Hindlimb muscle (tissue), 1 donor: Measurements from ENCODE around the gene C15orf61. TPM values are rescaled to one million over a fixed set of nuclear protein-coding genes. Genes with fewer than 3 reads are reported as not detected.

ENCODE experiments used
- DNase-seq: peaks from one replicate; pipeline ENCODE4 v3.0.0-alpha.2; 2013
- polyA plus RNA-seq: library from polyadenylated mRNA; unstranded; fragments of 120-200 nt; gene quantifications from one replicate; pipeline ENCODE4 v1.2.1, GENCODE V29; 2013; ENCODE audit not compliant: insufficient read length

C15orf61 gene
- 8.7 TPM for polyA plus RNA-seq

- peak; percentile 91 for DNase-seq
Observed at GRCh38 chr15:67521029-67521782, at the start of gene C15orf61. C15orf61 (plus strand) TSS chr15:67521131; CDS start chr15:67521249, 118 bp downstream.

GRCh38 chr15:67472957-67473356 lies 48.0 kb upstream of the C15orf61 start:
- DNase-seq, result no peak

GRCh38 chr15:67474405-67475110 lies 46.4 kb upstream of the C15orf61 start:
- no peak for DNase-seq

- peak; percentile 49 for DNase-seq
Observed at GRCh38 chr15:67479781-67480505, 41.0 kb upstream of the C15orf61 start.

GRCh38 chr15:67480741-67481140 lies 40.2 kb upstream of the C15orf61 start:
- no peak for DNase-seq

GRCh38 chr15:67481680-67482079 lies 39.3 kb upstream of the C15orf61 start:
- DNase-seq, result no peak

- no peak for DNase-seq
Observed at GRCh38 chr15:67495585-67495984, 25.3 kb upstream of the C15orf61 start.

- DNase-seq, result no peak
Observed at GRCh38 chr15:67501177-67501835, 19.6 kb upstream of the C15orf61 start.

- no peak for DNase-seq
Observed at GRCh38 chr15:67501836-67502461, 19.0 kb upstream of the C15orf61 start.

- DNase-seq, result no peak
Observed at GRCh38 chr15:67504056-67504455, 16.9 kb upstream of the C15orf61 start.

GRCh38 chr15:67504796-67505195 lies 16.1 kb upstream of the C15orf61 start:
- DNase-seq, result no peak

- no peak for DNase-seq
Observed at GRCh38 chr15:67505675-67506572, 15.0 kb upstream of the C15orf61 start.

- DNase-seq, result no peak
Observed at GRCh38 chr15:67506775-67507747, 13.9 kb upstream of the C15orf61 start.

- no peak for DNase-seq
Observed at GRCh38 chr15:67508407-67508806, 12.5 kb upstream of the C15orf61 start.

GRCh38 chr15:67509918-67510317 lies 11.0 kb upstream of the C15orf61 start:
- no peak for DNase-seq

- DNase-seq, result no peak
Observed at GRCh38 chr15:67510597-67511190, 10.2 kb upstream of the C15orf61 start.

GRCh38 chr15:67511606-67512005 lies 9.3 kb upstream of the C15orf61 start:
- DNase-seq, result no peak

GRCh38 chr15:67512140-67512539 lies 8.8 kb upstream of the C15orf61 start:
- DNase-seq, result no peak

- no peak for DNase-seq
Observed at GRCh38 chr15:67512933-67513714, 7.8 kb upstream of the C15orf61 start.
